Measurements from ENCODE around the gene MLEC. TPM values are rescaled to one million over a fixed set of nuclear protein-coding genes. Genes with fewer than 3 reads are reported as not detected.
A peak's percentile ranks its signal among the peaks of the same experiment; 100 is the strongest.

Gene MLEC
- 100 to 1,000 TPM; 166 to 281 (median 272) TPM for total RNA-seq
- long read RNA-seq, donor 1, full-length matches to known transcripts, result 56 of 139 reads
- long read RNA-seq, donor 1, partial matches to known transcripts, result 0 of 139 reads
- long read RNA-seq, donor 1, other reads (novel, unspliced or antisense), result 83 of 139 reads
- long read RNA-seq, donor 2, full-length matches to known transcripts, result 7 of 26 reads
- long read RNA-seq, donor 2, partial matches to known transcripts, result 11 of 26 reads
- long read RNA-seq, donor 2, other reads (novel, unspliced or antisense), result 8 of 26 reads

GRCh38 chr12:120686690-120687577 is at the start of gene MLEC:
Gene MLEC (plus strand): TSS chr12:120687149. CDS start chr12:120687297, 148 bp downstream.
- H3K4me1 ChIP-seq (ENCODE audit: low read depth), result peaks cover 20% of the 10 kb centered on the region

GRCh38 chr12:120639771-120640721 is 46.9 kb upstream of the MLEC start, which contains the start of gene CABP1:
Gene CABP1 (plus strand): TSS chr12:120640626. CDS start chr12:120640686, 60 bp downstream.
- H3K4me1 ChIP-seq (ENCODE audit: low read depth), result peaks cover 11% of the 10 kb centered on the region
- no peak for TF ChIP-seq CTCF (IDR thresholded peaks at IDR 0.05)
- intact Hi-C loops (cut with DNase I, micrococcal nuclease), result loop anchor here in 1 of 2 donors (10.0 kb wide), 1 partner anchor 65 kb away; no protein-coding TSS in a partner anchor
- no peaks in the 10 kb centered on the region for H3K9me3 ChIP-seq
- ATAC-seq, result peak; percentile 69
- no peaks in the 10 kb centered on the region for H3K36me3 ChIP-seq (ENCODE audit: low read depth)
- H3K4me3 ChIP-seq, result no peak within 1 kb of the TSS
- peak; percentile 52 to 65 (median 58) for DNase-seq

More at GRCh38 chr12:120686690-120687577, at the start of gene MLEC:
- Histone ChIP-seq H3K36me3 (ENCODE audit: low read depth) (no peaks in the 10 kb centered on the region), H3K4me3 (peak within 1 kb of the TSS; percentile 81), H3K9me3 (no peaks in the 10 kb centered on the region)
- intact Hi-C loops (cut with DNase I, micrococcal nuclease), result no loop called here
- peak; percentile 86 for ATAC-seq
- DNase-seq, result peak; percentile 98 to 99 (median 99)
- no peak for TF ChIP-seq CTCF (IDR thresholded peaks at IDR 0.05)

- Histone ChIP-seq H3K9me3 (no peaks in the 10 kb centered on the region), H3K4me1 (ENCODE audit: low read depth) (peaks cover 11% of the 10 kb centered on the region), H3K36me3 (ENCODE audit: low read depth) (no peaks in the 10 kb centered on the region), H3K4me3 (no peak overlapping the region)
- no peak for TF ChIP-seq CTCF (IDR thresholded peaks at IDR 0.05)
- DNase-seq (peak; percentile 63 to 77 (median 63)), ATAC-seq (peak; percentile 90)
- intact Hi-C loops (cut with DNase I, micrococcal nuclease), result loop anchor here in 1 of 2 donors (10.0 kb wide), 1 partner anchor 64 kb away; no protein-coding TSS in a partner anchor
Measured at GRCh38 chr12:120640861-120641833, 45.8 kb upstream of the MLEC start.

GRCh38 chr12:120642121-120642520 is 44.8 kb upstream of the MLEC start:
- no peak for TF ChIP-seq CTCF (IDR thresholded peaks at IDR 0.05)
- peaks cover 11% of the 10 kb centered on the region for H3K4me1 ChIP-seq (ENCODE audit: low read depth)
- H3K4me3 ChIP-seq, result no peak overlapping the region
- ATAC-seq, result no peak
- no peaks in the 10 kb centered on the region for H3K9me3 ChIP-seq
- H3K36me3 ChIP-seq (ENCODE audit: low read depth), result no peaks in the 10 kb centered on the region
- DNase-seq, result no peak
- intact Hi-C loops (cut with DNase I, micrococcal nuclease), result loop anchor here in 1 of 2 donors (10.0 kb wide), 1 partner anchor 63 kb away; no protein-coding TSS in a partner anchor
